Measurements from ENCODE around the gene NHLRC4. TPM values are rescaled to one million over a fixed set of nuclear protein-coding genes. Genes with fewer than 3 reads are reported as not detected.

Gene NHLRC4
- polyA plus RNA-seq, 1 of the 3 experiments (the other 2 are of a cell fraction): 0.69 TPM

DNA sequence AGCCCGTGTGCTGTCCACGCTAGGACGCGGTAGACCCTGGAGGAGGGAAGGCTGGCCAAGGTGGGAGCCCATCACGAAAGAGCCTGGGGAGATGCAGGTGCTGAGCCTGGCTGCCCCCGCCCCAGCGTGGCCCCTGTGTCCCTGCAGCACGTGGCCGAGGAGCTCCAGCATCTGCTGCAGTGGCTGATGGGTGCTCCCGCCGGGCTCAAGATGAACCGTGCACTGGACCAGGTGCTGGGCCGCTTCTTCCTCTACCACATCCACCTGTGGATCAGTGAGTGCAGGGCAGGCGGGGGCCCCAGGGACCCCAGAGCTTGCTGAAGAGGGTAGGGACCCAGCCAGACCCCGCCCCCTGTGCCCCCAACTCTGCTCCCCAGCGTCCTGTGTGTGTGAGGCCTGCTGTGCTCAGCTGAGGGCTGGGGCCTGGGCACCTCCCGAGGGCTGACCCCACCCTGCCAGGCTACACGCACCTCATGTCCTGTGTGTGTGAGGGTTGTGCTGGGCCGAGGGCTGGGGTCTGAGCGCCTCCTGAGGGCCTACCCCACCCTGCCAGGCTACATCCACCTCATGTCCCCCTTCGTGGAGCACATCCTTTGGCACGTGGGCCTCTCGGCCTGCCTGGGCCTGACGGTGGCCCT is 11.5 kb downstream of the NHLRC4 start:
- Histone ChIP-seq H3K36me3 (replicated peaks in 1 of 2; ENCODE audit: control insufficient read depth in 1 of 2, insufficient read depth in 2 of 2, low read length in 1 of 2) (peaks cover 0 to 44% of the 10 kb centered on the region in 2 experiments), H3K4me2 (no peak overlapping the region), H3K9ac (no peak overlapping the region), H4K20me1 (ENCODE audit: insufficient read depth) (no peaks in the 10 kb centered on the region), H3K4me3 (ENCODE audit: low read depth in 2 of 2, low read length in 1 of 2) (no peak overlapping the region), H3K9me2 (no peaks in the 10 kb centered on the region), H3K9me3 (no peaks in the 10 kb centered on the region), H3K79me2 (ENCODE audit: insufficient read depth) (no peaks in the 10 kb centered on the region), H3K4me1 (ENCODE audit: control insufficient read depth in 1 of 2, insufficient read depth in 2 of 2, low read depth in 1 of 2, low read length in 1 of 2) (no peaks in the 10 kb centered on the region), H3F3A (replicated peaks; ENCODE audit: insufficient read depth) (no peaks in the 10 kb centered on the region), H3K27ac (ENCODE audit: low read depth in 2 of 2, low read length in 1 of 2) (no peak overlapping the region), H3K27me3 (ENCODE audit: insufficient read depth) (no peaks in the 10 kb centered on the region), H2AFZ (ENCODE audit: low read depth) (no peak overlapping the region)
- 96% methylated on average over 4 of the region's 24 CpGs for WGBS (ENCODE audit: low lambda C conversion rate)
- no peak for TF ChIP-seq POLR2AphosphoS5 (IDR thresholded peaks at IDR 0.05; ENCODE audit: low read depth, low read length)
- no peak for TF ChIP-seq FOSL2 (IDR thresholded peaks at IDR 0.05; ENCODE audit: borderline replicate concordance, low read depth)
- TF ChIP-seq, protein P1, sequence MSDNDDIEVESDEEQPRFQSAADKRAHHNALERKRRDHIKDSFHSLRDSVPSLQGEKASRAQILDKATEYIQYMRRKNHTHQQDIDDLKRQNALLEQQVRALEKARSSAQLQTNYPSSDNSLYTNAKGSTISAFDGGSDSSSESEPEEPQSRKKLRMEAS (IDR thresholded peaks at IDR 0.05; ENCODE audit: low read depth): no peak
- TF ChIP-seq RFX5 (IDR thresholded peaks at IDR 0.05; ENCODE audit: low read length): no peak
- TF ChIP-seq, protein P2, sequence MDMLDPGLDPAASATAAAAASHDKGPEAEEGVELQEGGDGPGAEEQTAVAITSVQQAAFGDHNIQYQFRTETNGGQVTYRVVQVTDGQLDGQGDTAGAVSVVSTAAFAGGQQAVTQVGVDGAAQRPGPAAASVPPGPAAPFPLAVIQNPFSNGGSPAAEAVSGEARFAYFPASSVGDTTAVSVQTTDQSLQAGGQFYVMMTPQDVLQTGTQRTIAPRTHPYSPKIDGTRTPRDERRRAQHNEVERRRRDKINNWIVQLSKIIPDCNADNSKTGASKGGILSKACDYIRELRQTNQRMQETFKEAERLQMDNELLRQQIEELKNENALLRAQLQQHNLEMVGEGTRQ (IDR thresholded peaks at IDR 0.05; ENCODE audit: borderline replicate concordance, low read depth, low read length): no peak
- no peak for TF ChIP-seq EZH2phosphoT487 (IDR thresholded peaks at IDR 0.05; ENCODE audit: borderline replicate concordance, low read depth)
- TF ChIP-seq RXRA (IDR thresholded peaks at IDR 0.05; ENCODE audit: borderline replicate concordance, low read depth): no peak
- TF ChIP-seq, protein P3, sequence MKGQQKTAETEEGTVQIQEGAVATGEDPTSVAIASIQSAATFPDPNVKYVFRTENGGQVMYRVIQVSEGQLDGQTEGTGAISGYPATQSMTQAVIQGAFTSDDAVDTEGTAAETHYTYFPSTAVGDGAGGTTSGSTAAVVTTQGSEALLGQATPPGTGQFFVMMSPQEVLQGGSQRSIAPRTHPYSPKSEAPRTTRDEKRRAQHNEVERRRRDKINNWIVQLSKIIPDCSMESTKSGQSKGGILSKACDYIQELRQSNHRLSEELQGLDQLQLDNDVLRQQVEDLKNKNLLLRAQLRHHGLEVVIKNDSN (IDR thresholded peaks at IDR 0.05; ENCODE audit: borderline replicate concordance, low read depth): no peak
- TF ChIP-seq FOXJ3 (CRISPR knock-in tag; IDR thresholded peaks at IDR 0.05): no peak
- TF ChIP-seq, protein P4, sequence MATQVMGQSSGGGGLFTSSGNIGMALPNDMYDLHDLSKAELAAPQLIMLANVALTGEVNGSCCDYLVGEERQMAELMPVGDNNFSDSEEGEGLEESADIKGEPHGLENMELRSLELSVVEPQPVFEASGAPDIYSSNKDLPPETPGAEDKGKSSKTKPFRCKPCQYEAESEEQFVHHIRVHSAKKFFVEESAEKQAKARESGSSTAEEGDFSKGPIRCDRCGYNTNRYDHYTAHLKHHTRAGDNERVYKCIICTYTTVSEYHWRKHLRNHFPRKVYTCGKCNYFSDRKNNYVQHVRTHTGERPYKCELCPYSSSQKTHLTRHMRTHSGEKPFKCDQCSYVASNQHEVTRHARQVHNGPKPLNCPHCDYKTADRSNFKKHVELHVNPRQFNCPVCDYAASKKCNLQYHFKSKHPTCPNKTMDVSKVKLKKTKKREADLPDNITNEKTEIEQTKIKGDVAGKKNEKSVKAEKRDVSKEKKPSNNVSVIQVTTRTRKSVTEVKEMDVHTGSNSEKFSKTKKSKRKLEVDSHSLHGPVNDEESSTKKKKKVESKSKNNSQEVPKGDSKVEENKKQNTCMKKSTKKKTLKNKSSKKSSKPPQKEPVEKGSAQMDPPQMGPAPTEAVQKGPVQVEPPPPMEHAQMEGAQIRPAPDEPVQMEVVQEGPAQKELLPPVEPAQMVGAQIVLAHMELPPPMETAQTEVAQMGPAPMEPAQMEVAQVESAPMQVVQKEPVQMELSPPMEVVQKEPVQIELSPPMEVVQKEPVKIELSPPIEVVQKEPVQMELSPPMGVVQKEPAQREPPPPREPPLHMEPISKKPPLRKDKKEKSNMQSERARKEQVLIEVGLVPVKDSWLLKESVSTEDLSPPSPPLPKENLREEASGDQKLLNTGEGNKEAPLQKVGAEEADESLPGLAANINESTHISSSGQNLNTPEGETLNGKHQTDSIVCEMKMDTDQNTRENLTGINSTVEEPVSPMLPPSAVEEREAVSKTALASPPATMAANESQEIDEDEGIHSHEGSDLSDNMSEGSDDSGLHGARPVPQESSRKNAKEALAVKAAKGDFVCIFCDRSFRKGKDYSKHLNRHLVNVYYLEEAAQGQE (IDR thresholded peaks at IDR 0.05; ENCODE audit: low read depth, low read length): no peak
- TF ChIP-seq SMC3 (IDR thresholded peaks at IDR 0.05; ENCODE audit: low read depth, low read length): no peak
- TF ChIP-seq MXI1 (IDR thresholded peaks at IDR 0.05; ENCODE audit: low read depth, low read length): no peak
- ChIA-PET CTCF (interaction anchor here (1.0 to 1.4 kb wide), 3 partner anchors 10 to 82 kb away, joined by 3 to 4 read pairs (median 3); no protein-coding TSS in a partner anchor), POLR2A (no interaction called here)
- DNase-seq: no peak
